ENCODE data around the gene RPS15. TPM values are rescaled to one million over a fixed set of nuclear protein-coding genes. Genes with fewer than 3 reads are reported as not detected.

Gene RPS15
- total and polyA plus RNA-seq, 2 of the 13 experiments (the other 11 are each of a cell fraction or from before 2014, with no cell fraction given) = 695 to 1,411 TPM

DNA sequence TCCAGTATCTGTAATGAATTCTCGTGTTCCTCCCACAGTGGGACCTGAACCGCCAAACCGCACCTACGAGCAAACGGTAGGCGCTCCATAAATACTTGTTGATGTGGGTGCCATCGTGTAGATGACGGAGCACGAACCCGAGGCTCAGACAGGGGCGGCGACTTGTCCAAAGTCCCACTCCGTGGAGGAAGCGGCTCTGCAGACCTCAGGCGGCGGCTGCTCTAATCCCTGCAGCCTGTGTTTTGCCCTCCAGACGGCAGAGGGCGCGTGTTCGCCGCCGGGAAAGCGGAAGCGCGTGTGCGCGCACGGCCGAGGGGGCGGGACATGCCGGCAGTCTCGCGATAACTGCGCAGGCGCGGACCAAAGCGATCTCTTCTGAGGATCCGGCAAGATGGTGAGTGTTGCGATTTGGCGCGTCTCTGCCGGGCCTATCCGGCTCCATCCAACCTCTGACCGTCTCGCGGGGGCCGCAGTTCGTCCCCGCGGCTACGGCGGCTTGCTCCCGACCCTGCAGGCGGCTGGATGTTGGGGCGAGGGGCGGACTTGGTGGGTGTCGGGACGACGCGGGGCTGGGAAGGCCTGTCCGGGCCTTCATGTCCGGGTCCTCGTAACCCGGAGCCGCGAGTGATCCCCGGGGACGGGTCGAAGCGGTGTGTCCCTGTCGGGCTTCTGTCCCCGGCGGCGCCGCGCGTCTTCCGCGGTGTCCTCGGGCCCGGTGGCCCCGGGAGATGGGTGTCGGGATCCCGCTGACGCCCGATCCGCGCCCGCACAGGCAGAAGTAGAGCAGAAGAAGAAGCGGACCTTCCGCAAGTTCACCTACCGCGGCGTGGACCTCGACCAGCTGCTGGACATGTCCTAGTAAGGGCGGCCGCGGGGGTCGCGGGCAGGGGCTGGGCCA is at the start of gene RPS15 (continued):
- TF ChIP-seq, protein P1, sequence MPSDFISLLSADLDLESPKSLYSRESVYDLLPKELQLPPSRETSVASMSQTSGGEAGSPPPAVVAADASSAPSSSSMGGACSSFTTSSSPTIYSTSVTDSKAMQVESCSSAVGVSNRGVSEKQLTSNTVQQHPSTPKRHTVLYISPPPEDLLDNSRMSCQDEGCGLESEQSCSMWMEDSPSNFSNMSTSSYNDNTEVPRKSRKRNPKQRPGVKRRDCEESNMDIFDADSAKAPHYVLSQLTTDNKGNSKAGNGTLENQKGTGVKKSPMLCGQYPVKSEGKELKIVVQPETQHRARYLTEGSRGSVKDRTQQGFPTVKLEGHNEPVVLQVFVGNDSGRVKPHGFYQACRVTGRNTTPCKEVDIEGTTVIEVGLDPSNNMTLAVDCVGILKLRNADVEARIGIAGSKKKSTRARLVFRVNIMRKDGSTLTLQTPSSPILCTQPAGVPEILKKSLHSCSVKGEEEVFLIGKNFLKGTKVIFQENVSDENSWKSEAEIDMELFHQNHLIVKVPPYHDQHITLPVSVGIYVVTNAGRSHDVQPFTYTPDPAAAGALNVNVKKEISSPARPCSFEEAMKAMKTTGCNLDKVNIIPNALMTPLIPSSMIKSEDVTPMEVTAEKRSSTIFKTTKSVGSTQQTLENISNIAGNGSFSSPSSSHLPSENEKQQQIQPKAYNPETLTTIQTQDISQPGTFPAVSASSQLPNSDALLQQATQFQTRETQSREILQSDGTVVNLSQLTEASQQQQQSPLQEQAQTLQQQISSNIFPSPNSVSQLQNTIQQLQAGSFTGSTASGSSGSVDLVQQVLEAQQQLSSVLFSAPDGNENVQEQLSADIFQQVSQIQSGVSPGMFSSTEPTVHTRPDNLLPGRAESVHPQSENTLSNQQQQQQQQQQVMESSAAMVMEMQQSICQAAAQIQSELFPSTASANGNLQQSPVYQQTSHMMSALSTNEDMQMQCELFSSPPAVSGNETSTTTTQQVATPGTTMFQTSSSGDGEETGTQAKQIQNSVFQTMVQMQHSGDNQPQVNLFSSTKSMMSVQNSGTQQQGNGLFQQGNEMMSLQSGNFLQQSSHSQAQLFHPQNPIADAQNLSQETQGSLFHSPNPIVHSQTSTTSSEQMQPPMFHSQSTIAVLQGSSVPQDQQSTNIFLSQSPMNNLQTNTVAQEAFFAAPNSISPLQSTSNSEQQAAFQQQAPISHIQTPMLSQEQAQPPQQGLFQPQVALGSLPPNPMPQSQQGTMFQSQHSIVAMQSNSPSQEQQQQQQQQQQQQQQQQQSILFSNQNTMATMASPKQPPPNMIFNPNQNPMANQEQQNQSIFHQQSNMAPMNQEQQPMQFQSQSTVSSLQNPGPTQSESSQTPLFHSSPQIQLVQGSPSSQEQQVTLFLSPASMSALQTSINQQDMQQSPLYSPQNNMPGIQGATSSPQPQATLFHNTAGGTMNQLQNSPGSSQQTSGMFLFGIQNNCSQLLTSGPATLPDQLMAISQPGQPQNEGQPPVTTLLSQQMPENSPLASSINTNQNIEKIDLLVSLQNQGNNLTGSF (CRISPR knock-in tag; IDR thresholded peaks at IDR 0.05) = peak; percentile 94
- TF ChIP-seq ZFP37 (CRISPR knock-in tag; IDR thresholded peaks at IDR 0.05; ENCODE audit: borderline replicate concordance) (peak; percentile 94; the same call in 1 of the 2 replicates), ZNF550 (CRISPR knock-in tag; IDR thresholded peaks at IDR 0.05; ENCODE audit: borderline replicate concordance) (peak; percentile 83; the same call in 1 of the 2 replicates), FOSL1 (CRISPR knock-in tag; IDR thresholded peaks at IDR 0.05; ENCODE audit: borderline replicate concordance) (no peak), ZNF780A (CRISPR knock-in tag; IDR thresholded peaks at IDR 0.05) (peak; percentile 94), NONO (IDR thresholded peaks at IDR 0.05) (no peak), NONO (CRISPR knock-in tag; conservative IDR thresholded peaks at IDR 0.05) (peak; percentile 99), REL (CRISPR knock-in tag; conservative IDR thresholded peaks at IDR 0.05) (peak; percentile 96; the same call in 1 of the 2 replicates), ZNF124 (CRISPR knock-in tag; IDR thresholded peaks at IDR 0.05) (peak; percentile 83; the same call in 1 of the 2 replicates), ZNF224 (CRISPR knock-in tag; IDR thresholded peaks at IDR 0.05) (peak; percentile 97), ZBTB42 (CRISPR knock-in tag; IDR thresholded peaks at IDR 0.05) (no peak), ZSCAN30 (CRISPR knock-in tag; IDR thresholded peaks at IDR 0.05) (no peak), ZNF256 (CRISPR knock-in tag; conservative IDR thresholded peaks at IDR 0.05) (peak; percentile 88; the same call in 1 of the 2 replicates), ZEB1 (IDR thresholded peaks at IDR 0.05; ENCODE audit: insufficient replicate concordance, low read depth) (no peak), PHF8 (CRISPR knock-in tag; IDR thresholded peaks at IDR 0.05) (peak; percentile 99), ZNF547 (CRISPR knock-in tag; IDR thresholded peaks at IDR 0.05) (peak; percentile 98), ZFP82 (CRISPR knock-in tag; IDR thresholded peaks at IDR 0.05; ENCODE audit: borderline replicate concordance) (peak; percentile 77; the same call in 1 of the 2 replicates), SOX5 (CRISPR knock-in tag; IDR thresholded peaks at IDR 0.05; ENCODE audit: borderline replicate concordance) (peak; percentile 51; the same call in 1 of the 2 replicates), HOXA3 (CRISPR knock-in tag; IDR thresholded peaks at IDR 0.05) (peak; percentile 97), THAP8 (CRISPR knock-in tag; IDR thresholded peaks at IDR 0.05; ENCODE audit: borderline replicate concordance) (peak; percentile 78; the same call in 1 of the 2 replicates), TRIM22 (IDR thresholded peaks at IDR 0.05) (no peak)
- TF ChIP-seq, protein P2, sequence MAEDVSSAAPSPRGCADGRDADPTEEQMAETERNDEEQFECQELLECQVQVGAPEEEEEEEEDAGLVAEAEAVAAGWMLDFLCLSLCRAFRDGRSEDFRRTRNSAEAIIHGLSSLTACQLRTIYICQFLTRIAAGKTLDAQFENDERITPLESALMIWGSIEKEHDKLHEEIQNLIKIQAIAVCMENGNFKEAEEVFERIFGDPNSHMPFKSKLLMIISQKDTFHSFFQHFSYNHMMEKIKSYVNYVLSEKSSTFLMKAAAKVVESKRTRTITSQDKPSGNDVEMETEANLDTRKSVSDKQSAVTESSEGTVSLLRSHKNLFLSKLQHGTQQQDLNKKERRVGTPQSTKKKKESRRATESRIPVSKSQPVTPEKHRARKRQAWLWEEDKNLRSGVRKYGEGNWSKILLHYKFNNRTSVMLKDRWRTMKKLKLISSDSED (CRISPR knock-in tag; IDR thresholded peaks at IDR 0.05) = peak; percentile 72; the same call in 1 of the 2 replicates
